Liver (tissue), 9 donors: ENCODE data around the gene CAPZA2. TPM values are rescaled to one million over a fixed set of nuclear protein-coding genes. Genes with fewer than 3 reads are reported as not detected.

Source experiments
- DNase-seq: peaks from one replicate; pipeline ENCODE4 v3.0.0-alpha.2; 2017; ENCODE audit warnings: low spot score
- H3K27ac ChIP-seq, 2 donors: one replicate each; pipeline ENCODE4 v1.7.0; 2013; ENCODE audit warnings: inconsistent platforms in 2 of 2, low read length in 2 of 2, control low read depth in 1 of 2, low read depth in 1 of 2, mild to moderate bottlenecking in 1 of 2
- H3K27me3 ChIP-seq, 4 donors: one replicate each; pipeline versions ENCODE4 v1.6.1 to v1.7.0; 2013; ENCODE audit warnings: low read length in 3 of 4, inconsistent platforms in 1 of 4, mild to moderate bottlenecking in 1 of 4, moderate library complexity in 1 of 4; ENCODE audit not compliant: control insufficient read depth in 4 of 4, insufficient read depth in 4 of 4
- H3K36me3 ChIP-seq, 4 donors: one replicate each; pipeline versions ENCODE4 v1.6.1 to v1.7.0; 2013; ENCODE audit warnings: low read length in 3 of 4, mild to moderate bottlenecking in 3 of 4, low read depth in 1 of 4, moderate library complexity in 1 of 4; ENCODE audit not compliant: control insufficient read depth in 4 of 4, insufficient read depth in 3 of 4
- H3K4me1 ChIP-seq, 4 donors: one replicate each; pipeline versions ENCODE4 v1.6.1 to v1.7.0; 2013; ENCODE audit warnings: low read length in 3 of 4, mild to moderate bottlenecking in 3 of 4, moderate library complexity in 1 of 4; ENCODE audit not compliant: control insufficient read depth in 4 of 4, insufficient read depth in 4 of 4
- H3K4me3 ChIP-seq, 3 donors: one replicate each; pipeline versions ENCODE4 v1.6.1 to v1.7.0; 2013; ENCODE audit warnings: low read length in 3 of 3, control low read depth in 1 of 3, low read depth in 1 of 3, mild to moderate bottlenecking in 1 of 3
- H3K9ac ChIP-seq, 2 donors: one replicate each; pipeline ENCODE4 v1.7.0; 2013; ENCODE audit warnings: low read length in 2 of 2, mild to moderate bottlenecking in 2 of 2, moderate library complexity in 2 of 2, control low read depth in 1 of 2, low read depth in 1 of 2
- H3K9me3 ChIP-seq, 4 donors: one replicate each; pipeline versions ENCODE4 v1.6.1 to v1.7.0; 2013; ENCODE audit warnings: low read length in 3 of 4; ENCODE audit not compliant: control insufficient read depth in 4 of 4
- EGR1 ChIP-seq, 2 donors: IDR thresholded peaks; 2 replicates each; pipeline ENCODE4 v1.6.1; 2016 to 2018; ENCODE audit warnings: antibody characterized with exemption in 2 of 2, low read depth in 2 of 2
- FOXA1 ChIP-seq: IDR thresholded peaks from 2 replicates; pipeline ENCODE4 v1.6.1; 2016; ENCODE audit warnings: antibody characterized with exemption
- FOXA2 ChIP-seq: IDR thresholded peaks from 2 replicates; pipeline ENCODE4 v1.6.1; 2016; ENCODE audit warnings: antibody characterized with exemption
- GABPA ChIP-seq, 2 donors: IDR thresholded peaks in 1 of 2; conservative IDR thresholded peaks in 1 of 2; 2 replicates each; pipeline ENCODE4 v1.6.1; 2016; ENCODE audit warnings: antibody characterized with exemption in 2 of 2, mild to moderate bottlenecking in 1 of 2, moderate library complexity in 1 of 2
- HNF4A ChIP-seq, 2 donors: conservative IDR thresholded peaks; 2 replicates each; pipeline ENCODE4 v1.6.1; 2016; ENCODE audit warnings: antibody characterized with exemption in 2 of 2, mild to moderate bottlenecking in 2 of 2
- HNF4G ChIP-seq: IDR thresholded peaks from 2 replicates; pipeline ENCODE4 v1.6.1; 2016; ENCODE audit warnings: antibody characterized with exemption
- JUND ChIP-seq, 2 donors: IDR thresholded peaks; 2 replicates each; pipeline ENCODE4 v1.6.1; 2016; ENCODE audit warnings: antibody characterized with exemption in 2 of 2
- NR2F2 ChIP-seq: IDR thresholded peaks from 2 replicates; pipeline ENCODE4 v1.6.1; 2016; ENCODE audit warnings: antibody characterized with exemption
- RAD21 ChIP-seq, 2 donors: IDR thresholded peaks; 2 replicates each; pipeline ENCODE4 v1.6.1; 2016; ENCODE audit warnings: antibody characterized with exemption in 2 of 2, mild to moderate bottlenecking in 2 of 2
- RXRA ChIP-seq, 2 donors: IDR thresholded peaks; 2 replicates each; pipeline ENCODE4 v1.6.1; 2017 to 2018; ENCODE audit warnings: antibody characterized with exemption in 2 of 2, mild to moderate bottlenecking in 1 of 2
- SP1 ChIP-seq: IDR thresholded peaks from 2 replicates; pipeline ENCODE4 v1.6.1; 2018; ENCODE audit warnings: antibody characterized with exemption, mild to moderate bottlenecking
- TAF1 ChIP-seq: conservative IDR thresholded peaks from 2 replicates; pipeline ENCODE4 v1.6.1; 2016; ENCODE audit warnings: antibody characterized with exemption, mild to moderate bottlenecking
- YY1 ChIP-seq: IDR thresholded peaks from 2 replicates; pipeline ENCODE4 v1.6.1; 2016; ENCODE audit warnings: antibody characterized with exemption, mild to moderate bottlenecking
- WGBS: extraction: QIAGEN DNeasy Blood & Tissue Kit; methylation state at CpG from one replicate; pipeline ENCODE4 v1.1.7; 2013; 5-methylcytosine and 5-hydroxymethylcytosine counted together
- polyA plus RNA-seq, 2 donors: library from polyadenylated mRNA; stranded (reverse) in 1 of 2; unstranded in 1 of 2; fragments of 200-250 nt in 1 of 2; fragments of >200 nt in 1 of 2; fragmentation: Nextera tagmentation in 1 of 2; extraction: Ambion mirVana in 1 of 2; gene quantifications; one replicate each; pipeline versions ENCODE4 v1.2.1 to v1.2.3, GENCODE V29; 2013 to 2015
- total RNA-seq, 2 donors: library from RNA; depleted of rRNA; stranded (reverse); fragments of >200 nt; gene quantifications; one replicate each; pipeline ENCODE4 v1.2.3, GENCODE V29; 2014
- TF ChIP-seq, protein P1 (sequence below): IDR thresholded peaks from 2 replicates; pipeline ENCODE4 v1.6.1; 2016; ENCODE audit warnings: antibody characterized with exemption
- TF ChIP-seq, protein P2 (sequence below): IDR thresholded peaks from 2 replicates; pipeline ENCODE4 v1.6.1; 2016; ENCODE audit warnings: antibody characterized with exemption
- TF ChIP-seq, protein P3 (sequence below): IDR thresholded peaks from 2 replicates; pipeline ENCODE4 v1.6.1; 2016; ENCODE audit warnings: antibody characterized with exemption
- TF ChIP-seq, protein P4 (sequence below): fragments of 150-350 bp; IDR thresholded peaks from 2 replicates; pipeline ENCODE4 v1.5.1; 2017; ENCODE audit warnings: improper control_type of control experiment, low read depth, low read length; ENCODE audit not compliant: missing input control
- TF ChIP-seq, protein P5 (sequence below): IDR thresholded peaks from 2 replicates; pipeline ENCODE4 v1.6.1; 2016; ENCODE audit warnings: antibody characterized with exemption, mild to moderate bottlenecking
- donor health status: healthy.
- donor health status: healthy.
- donor health status: healthy.
- donor health status: healthy.
- donor health status: healthy.

The CAPZA2 gene
- total and polyA plus RNA-seq, 4 donors, result 45.1 to 90.0 (median 69.1) TPM

DNA sequence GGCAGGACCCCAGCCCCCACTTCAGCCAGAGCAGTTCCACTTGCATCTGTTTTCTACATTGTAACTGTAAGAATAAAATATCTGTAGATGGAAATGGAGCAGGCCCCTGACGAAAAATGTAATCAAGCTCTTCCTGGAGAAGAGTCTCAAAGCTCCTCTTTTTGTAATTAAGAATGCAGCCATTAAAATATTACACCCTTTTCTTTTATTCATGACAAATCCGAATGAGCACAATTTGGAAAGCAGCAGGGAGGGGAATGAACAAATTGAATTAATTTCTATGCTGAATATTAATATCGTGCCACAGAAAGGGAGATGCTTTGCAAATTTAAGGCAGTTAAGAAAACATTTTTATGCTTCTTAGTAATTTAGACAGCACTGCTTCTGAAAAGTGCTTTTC lies 24.8 kb upstream of the CAPZA2 start:
- Histone ChIP-seq H3K27ac (no peak overlapping the region), H3K9me3 (no peaks in the 10 kb centered on the region), H3K9ac (no peak overlapping the region), H3K4me1 (peaks cover 0 to 5% (median 4%) of the 10 kb centered on the region in 4 donors), H3K27me3 (no peaks in the 10 kb centered on the region), H3K36me3 (peaks cover 0 to 17% (median 7%) of the 10 kb centered on the region in 4 donors), H3K4me3 (no peak overlapping the region)
- TF ChIP-seq NR2F2 (no peak), YY1 (no peak), GABPA (IDR thresholded peaks at IDR 0.05 in 1 of 2, conservative IDR thresholded peaks at IDR 0.05 in 1 of 2) (no peak), FOXA1 (no peak), SP1 (no peak), TAF1 (no peak), EGR1 (IDR thresholded peaks at IDR 0.05; ENCODE audit: low read depth in 2 of 2) (no peak), FOXA2 (no peak), JUND (IDR thresholded peaks at IDR 0.05) (no peak), RXRA (IDR thresholded peaks at IDR 0.05) (no peak), HNF4G (no peak), RAD21 (IDR thresholded peaks at IDR 0.05) (no peak), HNF4A (conservative IDR thresholded peaks at IDR 0.05) (no peak)
- TF ChIP-seq, protein P1, sequence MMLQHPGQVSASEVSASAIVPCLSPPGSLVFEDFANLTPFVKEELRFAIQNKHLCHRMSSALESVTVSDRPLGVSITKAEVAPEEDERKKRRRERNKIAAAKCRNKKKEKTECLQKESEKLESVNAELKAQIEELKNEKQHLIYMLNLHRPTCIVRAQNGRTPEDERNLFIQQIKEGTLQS, result no peak
- TF ChIP-seq, protein P2, sequence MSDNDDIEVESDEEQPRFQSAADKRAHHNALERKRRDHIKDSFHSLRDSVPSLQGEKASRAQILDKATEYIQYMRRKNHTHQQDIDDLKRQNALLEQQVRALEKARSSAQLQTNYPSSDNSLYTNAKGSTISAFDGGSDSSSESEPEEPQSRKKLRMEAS, result no peak
- TF ChIP-seq, protein P3, sequence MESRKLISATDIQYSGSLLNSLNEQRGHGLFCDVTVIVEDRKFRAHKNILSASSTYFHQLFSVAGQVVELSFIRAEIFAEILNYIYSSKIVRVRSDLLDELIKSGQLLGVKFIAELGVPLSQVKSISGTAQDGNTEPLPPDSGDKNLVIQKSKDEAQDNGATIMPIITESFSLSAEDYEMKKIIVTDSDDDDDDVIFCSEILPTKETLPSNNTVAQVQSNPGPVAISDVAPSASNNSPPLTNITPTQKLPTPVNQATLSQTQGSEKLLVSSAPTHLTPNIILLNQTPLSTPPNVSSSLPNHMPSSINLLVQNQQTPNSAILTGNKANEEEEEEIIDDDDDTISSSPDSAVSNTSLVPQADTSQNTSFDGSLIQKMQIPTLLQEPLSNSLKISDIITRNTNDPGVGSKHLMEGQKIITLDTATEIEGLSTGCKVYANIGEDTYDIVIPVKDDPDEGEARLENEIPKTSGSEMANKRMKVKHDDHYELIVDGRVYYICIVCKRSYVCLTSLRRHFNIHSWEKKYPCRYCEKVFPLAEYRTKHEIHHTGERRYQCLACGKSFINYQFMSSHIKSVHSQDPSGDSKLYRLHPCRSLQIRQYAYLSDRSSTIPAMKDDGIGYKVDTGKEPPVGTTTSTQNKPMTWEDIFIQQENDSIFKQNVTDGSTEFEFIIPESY, result no peak
- TF ChIP-seq, protein P4, sequence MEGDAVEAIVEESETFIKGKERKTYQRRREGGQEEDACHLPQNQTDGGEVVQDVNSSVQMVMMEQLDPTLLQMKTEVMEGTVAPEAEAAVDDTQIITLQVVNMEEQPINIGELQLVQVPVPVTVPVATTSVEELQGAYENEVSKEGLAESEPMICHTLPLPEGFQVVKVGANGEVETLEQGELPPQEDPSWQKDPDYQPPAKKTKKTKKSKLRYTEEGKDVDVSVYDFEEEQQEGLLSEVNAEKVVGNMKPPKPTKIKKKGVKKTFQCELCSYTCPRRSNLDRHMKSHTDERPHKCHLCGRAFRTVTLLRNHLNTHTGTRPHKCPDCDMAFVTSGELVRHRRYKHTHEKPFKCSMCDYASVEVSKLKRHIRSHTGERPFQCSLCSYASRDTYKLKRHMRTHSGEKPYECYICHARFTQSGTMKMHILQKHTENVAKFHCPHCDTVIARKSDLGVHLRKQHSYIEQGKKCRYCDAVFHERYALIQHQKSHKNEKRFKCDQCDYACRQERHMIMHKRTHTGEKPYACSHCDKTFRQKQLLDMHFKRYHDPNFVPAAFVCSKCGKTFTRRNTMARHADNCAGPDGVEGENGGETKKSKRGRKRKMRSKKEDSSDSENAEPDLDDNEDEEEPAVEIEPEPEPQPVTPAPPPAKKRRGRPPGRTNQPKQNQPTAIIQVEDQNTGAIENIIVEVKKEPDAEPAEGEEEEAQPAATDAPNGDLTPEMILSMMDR, result no peak
- TF ChIP-seq, protein P5, sequence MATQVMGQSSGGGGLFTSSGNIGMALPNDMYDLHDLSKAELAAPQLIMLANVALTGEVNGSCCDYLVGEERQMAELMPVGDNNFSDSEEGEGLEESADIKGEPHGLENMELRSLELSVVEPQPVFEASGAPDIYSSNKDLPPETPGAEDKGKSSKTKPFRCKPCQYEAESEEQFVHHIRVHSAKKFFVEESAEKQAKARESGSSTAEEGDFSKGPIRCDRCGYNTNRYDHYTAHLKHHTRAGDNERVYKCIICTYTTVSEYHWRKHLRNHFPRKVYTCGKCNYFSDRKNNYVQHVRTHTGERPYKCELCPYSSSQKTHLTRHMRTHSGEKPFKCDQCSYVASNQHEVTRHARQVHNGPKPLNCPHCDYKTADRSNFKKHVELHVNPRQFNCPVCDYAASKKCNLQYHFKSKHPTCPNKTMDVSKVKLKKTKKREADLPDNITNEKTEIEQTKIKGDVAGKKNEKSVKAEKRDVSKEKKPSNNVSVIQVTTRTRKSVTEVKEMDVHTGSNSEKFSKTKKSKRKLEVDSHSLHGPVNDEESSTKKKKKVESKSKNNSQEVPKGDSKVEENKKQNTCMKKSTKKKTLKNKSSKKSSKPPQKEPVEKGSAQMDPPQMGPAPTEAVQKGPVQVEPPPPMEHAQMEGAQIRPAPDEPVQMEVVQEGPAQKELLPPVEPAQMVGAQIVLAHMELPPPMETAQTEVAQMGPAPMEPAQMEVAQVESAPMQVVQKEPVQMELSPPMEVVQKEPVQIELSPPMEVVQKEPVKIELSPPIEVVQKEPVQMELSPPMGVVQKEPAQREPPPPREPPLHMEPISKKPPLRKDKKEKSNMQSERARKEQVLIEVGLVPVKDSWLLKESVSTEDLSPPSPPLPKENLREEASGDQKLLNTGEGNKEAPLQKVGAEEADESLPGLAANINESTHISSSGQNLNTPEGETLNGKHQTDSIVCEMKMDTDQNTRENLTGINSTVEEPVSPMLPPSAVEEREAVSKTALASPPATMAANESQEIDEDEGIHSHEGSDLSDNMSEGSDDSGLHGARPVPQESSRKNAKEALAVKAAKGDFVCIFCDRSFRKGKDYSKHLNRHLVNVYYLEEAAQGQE, result no peak
- 89% methylated on average over 3 of the region's 3 CpGs for WGBS
- DNase-seq, result no peak
